GM23338 (cell line): ENCODE data around the gene ARHGEF19. TPM values are rescaled to one million over a fixed set of nuclear protein-coding genes. Genes with fewer than 3 reads are reported as not detected.

ENCODE experiments used
- ATAC-seq: fragments of 200-7000 bp; cut with Tn5 transposase; 3 replicates; pipeline ENCODE4 v1.9.1; 2020
- DNase-seq: peaks from one replicate; pipeline ENCODE4 v3.0.0-alpha.2; 2015; ENCODE audit warnings: low spot score
- H2AFZ ChIP-seq: fragments of 200-600 bp; sonication (generic); 2 replicates; pipeline ENCODE4 v1.8.0; 2016; ENCODE audit warnings: antibody characterized with exemption, mild to moderate bottlenecking, moderate library complexity
- H3F3A ChIP-seq: fragments of 200-600 bp; sonication (generic); replicated peaks from 2 replicates; pipeline ENCODE4 v1.8.0; 2017; ENCODE audit warnings: antibody characterized with exemption, mixed run types, low read depth
- H3K27ac ChIP-seq: fragments of 200-600 bp; sonication (generic); 2 replicates; pipeline ENCODE4 v1.6.1; 2016; ENCODE audit warnings: low read depth
- H3K27me3 ChIP-seq: fragments of 200-600 bp; sonication (generic); 2 replicates; pipeline ENCODE4 v1.8.0; 2016; ENCODE audit warnings: mild to moderate bottlenecking, mixed run types, moderate library complexity; ENCODE audit not compliant: insufficient read depth
- H3K36me3 ChIP-seq: fragments of 200-600 bp; sonication (generic); 2 replicates; pipeline ENCODE4 v1.8.0; 2016; ENCODE audit warnings: mild to moderate bottlenecking; ENCODE audit not compliant: insufficient read depth
- H3K4me1 ChIP-seq: fragments of 200-600 bp; sonication (generic); 2 replicates; pipeline ENCODE4 v1.8.0; 2016; ENCODE audit warnings: mild to moderate bottlenecking, moderate library complexity; ENCODE audit not compliant: insufficient read depth
- H3K4me2 ChIP-seq: fragments of 200-600 bp; sonication (generic); 2 replicates; pipeline ENCODE4 v1.7.1; 2017; ENCODE audit warnings: mixed run types
- H3K4me3 ChIP-seq: fragments of 200-600 bp; sonication (generic); 2 replicates; pipeline ENCODE4 v1.6.1; 2016; ENCODE audit warnings: mixed run types
- H3K79me2 ChIP-seq: fragments of 200-600 bp; sonication (generic); replicated peaks from 2 replicates; pipeline ENCODE4 v1.8.0; 2017; ENCODE audit warnings: mild to moderate bottlenecking; ENCODE audit not compliant: insufficient read depth
- H3K9me2 ChIP-seq: fragments of 200-600 bp; sonication (generic); 2 replicates; pipeline ENCODE4 v1.8.0; 2017; ENCODE audit not compliant: insufficient read depth
- H4K20me1 ChIP-seq: fragments of 200-600 bp; sonication (generic); replicated peaks from 2 replicates; pipeline ENCODE4 v1.8.0; 2017; ENCODE audit warnings: mild to moderate bottlenecking; ENCODE audit not compliant: insufficient read depth
- H3K27ac Mint-ChIP-seq: 2 replicates; pipeline ENCODE4 v1.8.0; 2020; ENCODE audit warnings: inconsistent platforms, mild to moderate bottlenecking, moderate library complexity, mixed read lengths
- H3K27me3 Mint-ChIP-seq: 3 replicates; pipeline ENCODE4 v1.8.0; 2022; ENCODE audit warnings: low read depth, mild to moderate bottlenecking, moderate library complexity, mixed read lengths, inconsistent platforms; ENCODE audit not compliant: insufficient read depth, poor library complexity
- H3K36me3 Mint-ChIP-seq: 3 replicates; pipeline ENCODE4 v1.8.0; 2021; ENCODE audit warnings: low read depth, mild to moderate bottlenecking, inconsistent platforms, moderate library complexity, mixed read lengths
- H3K4me1 Mint-ChIP-seq: 3 replicates; pipeline ENCODE4 v1.8.0; 2020; ENCODE audit warnings: mild to moderate bottlenecking, inconsistent platforms, mixed read lengths
- H3K4me3 Mint-ChIP-seq: 3 replicates; pipeline ENCODE4 v1.8.0; 2021; ENCODE audit warnings: moderate library complexity, mild to moderate bottlenecking, inconsistent platforms, mixed read lengths
- H3K9me3 Mint-ChIP-seq: 3 replicates; pipeline ENCODE4 v1.8.0; 2020; ENCODE audit warnings: moderate library complexity, mild to moderate bottlenecking, inconsistent platforms, mixed read lengths
- CREB1 ChIP-seq: fragments of 250-450 bp; sonication (Bioruptor Pico); IDR thresholded peaks from 2 replicates; pipeline ENCODE4 v1.5.0; 2020; ENCODE audit warnings: low read depth, mild to moderate bottlenecking, moderate library complexity
- ETS1 ChIP-seq: IDR thresholded peaks from 2 replicates; pipeline ENCODE4 v1.6.1; 2016; ENCODE audit warnings: antibody characterized with exemption
- EZH2 ChIP-seq: fragments of 200-600 bp; sonication (generic); IDR thresholded peaks from one replicate; pipeline ENCODE4 v1.8.0; 2017; ENCODE audit warnings: antibody characterized with exemption, mild to moderate bottlenecking, low read depth; ENCODE audit not compliant: unreplicated experiment
- EZH2phosphoT487 ChIP-seq: fragments of 200-600 bp; sonication (generic); IDR thresholded peaks from one replicate; pipeline ENCODE4 v1.8.1; 2018; ENCODE audit warnings: antibody characterized with exemption; ENCODE audit not compliant: unreplicated experiment
- JUNB ChIP-seq: IDR thresholded peaks from one replicate; pipeline ENCODE4 v1.6.1; 2016; ENCODE audit warnings: antibody characterized with exemption; ENCODE audit not compliant: unreplicated experiment
- NANOG ChIP-seq: IDR thresholded peaks from 2 replicates; pipeline ENCODE4 v1.6.1; 2016; ENCODE audit warnings: antibody characterized with exemption, borderline replicate concordance
- POLR2AphosphoS5 ChIP-seq: IDR thresholded peaks from 2 replicates; pipeline ENCODE4 v1.6.1; 2016; ENCODE audit warnings: antibody characterized with exemption, low read depth
- STAT1 ChIP-seq: IDR thresholded peaks from one replicate; pipeline ENCODE4 v1.6.1; 2016; ENCODE audit warnings: antibody characterized with exemption; ENCODE audit not compliant: unreplicated experiment
- ZNF114 ChIP-seq: fragments of 250-450 bp; sonication (Bioruptor Pico); IDR thresholded peaks from 2 replicates; pipeline ENCODE4 v1.5.0; 2020; ENCODE audit warnings: mild to moderate bottlenecking, moderate library complexity
- ZNF331 ChIP-seq: fragments of 250-450 bp; sonication (Bioruptor Pico); IDR thresholded peaks from 2 replicates; pipeline ENCODE4 v1.5.0; 2020; ENCODE audit warnings: low read depth, mild to moderate bottlenecking, moderate library complexity
- polyA plus RNA-seq: library from polyadenylated mRNA; unstranded; fragments of >200 nt; fragmentation: Nextera tagmentation; extraction: Ambion mirVana; gene quantifications from 2 replicates; pipeline ENCODE4 v1.2.1, GENCODE V29; 2016
- total RNA-seq: library from RNA; depleted of rRNA; stranded (reverse); fragments of >200 nt; shearing (Covaris generic); gene quantifications from 2 replicates; pipeline ENCODE4 v1.2.3, GENCODE V29; 2014
- TF ChIP-seq, protein P1 (sequence below): IDR thresholded peaks from one replicate; pipeline ENCODE4 v1.6.1; 2018; ENCODE audit warnings: antibody characterized with exemption; ENCODE audit not compliant: unreplicated experiment
- TF ChIP-seq, protein P2 (sequence below): fragments of 250-450 bp; sonication (Bioruptor Pico); IDR thresholded peaks from 2 replicates; pipeline ENCODE4 v1.5.0; 2020; ENCODE audit warnings: mild to moderate bottlenecking, moderate library complexity
- TF ChIP-seq, protein P3 (sequence below), 2 experiments: fragments of 200-600 bp in 1 of 2; sonication (generic) in 1 of 2; conservative IDR thresholded peaks; 2 replicates each; pipeline versions ENCODE4 v1.5.1 to v1.6.1; 2016 to 2017; ENCODE audit warnings: antibody characterized with exemption in 2 of 2, low read depth in 2 of 2, mild to moderate bottlenecking in 2 of 2, moderate library complexity in 1 of 2

ARHGEF19 gene
- total and polyA plus RNA-seq, 2 experiments from 2014 or later = 19.5 to 46.4 TPM

GRCh38 chr1:16149702-16150488 is 62.6 kb downstream of the ARHGEF19 start:
- H3K27ac Mint-ChIP-seq = no peak overlapping the region
- DNase-seq = no peak

More at GRCh38 chr1:16149702-16150488, 62.6 kb downstream of the ARHGEF19 start:
- H3K27me3 ChIP-seq = no peaks in the 10 kb centered on the region
- peaks cover 39% of the 10 kb centered on the region for H3K36me3 Mint-ChIP-seq
- peaks cover 14% of the 10 kb centered on the region for H3K36me3 ChIP-seq
- no peaks in the 10 kb centered on the region for H3K9me3 Mint-ChIP-seq
- peaks cover 28% of the 10 kb centered on the region for H3K27me3 Mint-ChIP-seq
- H2AFZ ChIP-seq = no peak overlapping the region
- TF ChIP-seq ETS1 (no peak), EZH2 (no peak), EZH2phosphoT487 (no peak), JUNB (no peak), ZNF114 (CRISPR knock-in tag) (no peak), POLR2AphosphoS5 (no peak), STAT1 (no peak), ZNF331 (no peak), CREB1 (CRISPR knock-in tag) (no peak), NANOG (no peak)
- TF ChIP-seq, protein P1, sequence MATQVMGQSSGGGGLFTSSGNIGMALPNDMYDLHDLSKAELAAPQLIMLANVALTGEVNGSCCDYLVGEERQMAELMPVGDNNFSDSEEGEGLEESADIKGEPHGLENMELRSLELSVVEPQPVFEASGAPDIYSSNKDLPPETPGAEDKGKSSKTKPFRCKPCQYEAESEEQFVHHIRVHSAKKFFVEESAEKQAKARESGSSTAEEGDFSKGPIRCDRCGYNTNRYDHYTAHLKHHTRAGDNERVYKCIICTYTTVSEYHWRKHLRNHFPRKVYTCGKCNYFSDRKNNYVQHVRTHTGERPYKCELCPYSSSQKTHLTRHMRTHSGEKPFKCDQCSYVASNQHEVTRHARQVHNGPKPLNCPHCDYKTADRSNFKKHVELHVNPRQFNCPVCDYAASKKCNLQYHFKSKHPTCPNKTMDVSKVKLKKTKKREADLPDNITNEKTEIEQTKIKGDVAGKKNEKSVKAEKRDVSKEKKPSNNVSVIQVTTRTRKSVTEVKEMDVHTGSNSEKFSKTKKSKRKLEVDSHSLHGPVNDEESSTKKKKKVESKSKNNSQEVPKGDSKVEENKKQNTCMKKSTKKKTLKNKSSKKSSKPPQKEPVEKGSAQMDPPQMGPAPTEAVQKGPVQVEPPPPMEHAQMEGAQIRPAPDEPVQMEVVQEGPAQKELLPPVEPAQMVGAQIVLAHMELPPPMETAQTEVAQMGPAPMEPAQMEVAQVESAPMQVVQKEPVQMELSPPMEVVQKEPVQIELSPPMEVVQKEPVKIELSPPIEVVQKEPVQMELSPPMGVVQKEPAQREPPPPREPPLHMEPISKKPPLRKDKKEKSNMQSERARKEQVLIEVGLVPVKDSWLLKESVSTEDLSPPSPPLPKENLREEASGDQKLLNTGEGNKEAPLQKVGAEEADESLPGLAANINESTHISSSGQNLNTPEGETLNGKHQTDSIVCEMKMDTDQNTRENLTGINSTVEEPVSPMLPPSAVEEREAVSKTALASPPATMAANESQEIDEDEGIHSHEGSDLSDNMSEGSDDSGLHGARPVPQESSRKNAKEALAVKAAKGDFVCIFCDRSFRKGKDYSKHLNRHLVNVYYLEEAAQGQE = no peak
- TF ChIP-seq, protein P2, sequence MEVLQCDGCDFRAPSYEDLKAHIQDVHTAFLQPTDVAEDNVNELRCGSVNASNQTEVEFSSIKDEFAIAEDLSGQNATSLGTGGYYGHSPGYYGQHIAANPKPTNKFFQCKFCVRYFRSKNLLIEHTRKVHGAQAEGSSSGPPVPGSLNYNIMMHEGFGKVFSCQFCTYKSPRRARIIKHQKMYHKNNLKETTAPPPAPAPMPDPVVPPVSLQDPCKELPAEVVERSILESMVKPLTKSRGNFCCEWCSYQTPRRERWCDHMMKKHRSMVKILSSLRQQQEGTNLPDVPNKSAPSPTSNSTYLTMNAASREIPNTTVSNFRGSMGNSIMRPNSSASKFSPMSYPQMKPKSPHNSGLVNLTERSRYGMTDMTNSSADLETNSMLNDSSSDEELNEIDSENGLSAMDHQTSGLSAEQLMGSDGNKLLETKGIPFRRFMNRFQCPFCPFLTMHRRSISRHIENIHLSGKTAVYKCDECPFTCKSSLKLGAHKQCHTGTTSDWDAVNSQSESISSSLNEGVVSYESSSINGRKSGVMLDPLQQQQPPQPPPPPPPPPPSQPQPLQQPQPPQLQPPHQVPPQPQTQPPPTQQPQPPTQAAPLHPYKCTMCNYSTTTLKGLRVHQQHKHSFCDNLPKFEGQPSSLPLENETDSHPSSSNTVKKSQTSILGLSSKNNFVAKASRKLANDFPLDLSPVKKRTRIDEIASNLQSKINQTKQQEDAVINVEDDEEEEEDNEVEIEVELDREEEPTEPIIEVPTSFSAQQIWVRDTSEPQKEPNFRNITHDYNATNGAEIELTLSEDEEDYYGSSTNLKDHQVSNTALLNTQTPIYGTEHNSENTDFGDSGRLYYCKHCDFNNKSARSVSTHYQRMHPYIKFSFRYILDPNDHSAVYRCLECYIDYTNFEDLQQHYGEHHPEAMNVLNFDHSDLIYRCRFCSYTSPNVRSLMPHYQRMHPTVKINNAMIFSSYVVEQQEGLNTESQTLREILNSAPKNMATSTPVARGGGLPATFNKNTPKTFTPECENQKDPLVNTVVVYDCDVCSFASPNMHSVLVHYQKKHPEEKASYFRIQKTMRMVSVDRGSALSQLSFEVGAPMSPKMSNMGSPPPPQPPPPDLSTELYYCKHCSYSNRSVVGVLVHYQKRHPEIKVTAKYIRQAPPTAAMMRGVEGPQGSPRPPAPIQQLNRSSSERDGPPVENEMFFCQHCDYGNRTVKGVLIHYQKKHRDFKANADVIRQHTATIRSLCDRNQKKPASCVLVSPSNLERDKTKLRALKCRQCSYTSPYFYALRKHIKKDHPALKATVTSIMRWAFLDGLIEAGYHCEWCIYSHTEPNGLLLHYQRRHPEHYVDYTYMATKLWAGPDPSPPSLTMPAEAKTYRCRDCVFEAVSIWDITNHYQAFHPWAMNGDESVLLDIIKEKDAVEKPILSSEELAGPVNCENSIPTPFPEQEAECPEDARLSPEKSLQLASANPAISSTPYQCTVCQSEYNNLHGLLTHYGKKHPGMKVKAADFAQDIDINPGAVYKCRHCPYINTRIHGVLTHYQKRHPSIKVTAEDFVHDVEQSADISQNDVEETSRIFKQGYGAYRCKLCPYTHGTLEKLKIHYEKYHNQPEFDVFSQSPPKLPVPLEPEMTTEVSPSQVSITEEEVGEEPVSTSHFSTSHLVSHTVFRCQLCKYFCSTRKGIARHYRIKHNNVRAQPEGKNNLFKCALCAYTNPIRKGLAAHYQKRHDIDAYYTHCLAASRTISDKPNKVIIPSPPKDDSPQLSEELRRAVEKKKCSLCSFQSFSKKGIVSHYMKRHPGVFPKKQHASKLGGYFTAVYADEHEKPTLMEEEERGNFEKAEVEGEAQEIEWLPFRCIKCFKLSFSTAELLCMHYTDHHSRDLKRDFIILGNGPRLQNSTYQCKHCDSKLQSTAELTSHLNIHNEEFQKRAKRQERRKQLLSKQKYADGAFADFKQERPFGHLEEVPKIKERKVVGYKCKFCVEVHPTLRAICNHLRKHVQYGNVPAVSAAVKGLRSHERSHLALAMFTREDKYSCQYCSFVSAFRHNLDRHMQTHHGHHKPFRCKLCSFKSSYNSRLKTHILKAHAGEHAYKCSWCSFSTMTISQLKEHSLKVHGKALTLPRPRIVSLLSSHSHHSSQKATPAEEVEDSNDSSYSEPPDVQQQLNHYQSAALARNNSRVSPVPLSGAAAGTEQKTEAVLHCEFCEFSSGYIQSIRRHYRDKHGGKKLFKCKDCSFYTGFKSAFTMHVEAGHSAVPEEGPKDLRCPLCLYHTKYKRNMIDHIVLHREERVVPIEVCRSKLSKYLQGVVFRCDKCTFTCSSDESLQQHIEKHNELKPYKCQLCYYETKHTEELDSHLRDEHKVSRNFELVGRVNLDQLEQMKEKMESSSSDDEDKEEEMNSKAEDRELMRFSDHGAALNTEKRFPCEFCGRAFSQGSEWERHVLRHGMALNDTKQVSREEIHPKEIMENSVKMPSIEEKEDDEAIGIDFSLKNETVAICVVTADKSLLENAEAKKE = no peak
- TF ChIP-seq, protein P3, sequence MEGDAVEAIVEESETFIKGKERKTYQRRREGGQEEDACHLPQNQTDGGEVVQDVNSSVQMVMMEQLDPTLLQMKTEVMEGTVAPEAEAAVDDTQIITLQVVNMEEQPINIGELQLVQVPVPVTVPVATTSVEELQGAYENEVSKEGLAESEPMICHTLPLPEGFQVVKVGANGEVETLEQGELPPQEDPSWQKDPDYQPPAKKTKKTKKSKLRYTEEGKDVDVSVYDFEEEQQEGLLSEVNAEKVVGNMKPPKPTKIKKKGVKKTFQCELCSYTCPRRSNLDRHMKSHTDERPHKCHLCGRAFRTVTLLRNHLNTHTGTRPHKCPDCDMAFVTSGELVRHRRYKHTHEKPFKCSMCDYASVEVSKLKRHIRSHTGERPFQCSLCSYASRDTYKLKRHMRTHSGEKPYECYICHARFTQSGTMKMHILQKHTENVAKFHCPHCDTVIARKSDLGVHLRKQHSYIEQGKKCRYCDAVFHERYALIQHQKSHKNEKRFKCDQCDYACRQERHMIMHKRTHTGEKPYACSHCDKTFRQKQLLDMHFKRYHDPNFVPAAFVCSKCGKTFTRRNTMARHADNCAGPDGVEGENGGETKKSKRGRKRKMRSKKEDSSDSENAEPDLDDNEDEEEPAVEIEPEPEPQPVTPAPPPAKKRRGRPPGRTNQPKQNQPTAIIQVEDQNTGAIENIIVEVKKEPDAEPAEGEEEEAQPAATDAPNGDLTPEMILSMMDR (conservative IDR thresholded peaks at IDR 0.05; ENCODE audit: low read depth in 2 of 2) = no peak
- ATAC-seq = no peak
- no peak overlapping the region for H3K27ac ChIP-seq
- H4K20me1 ChIP-seq = peaks cover 11% of the 10 kb centered on the region
- H3K4me1 ChIP-seq = peaks cover 61% of the 10 kb centered on the region
- H3K4me1 Mint-ChIP-seq = peaks cover 65% of the 10 kb centered on the region
- peaks cover 81% of the 10 kb centered on the region for H3K79me2 ChIP-seq
- H3K4me2 ChIP-seq = no peak overlapping the region
- H3K4me3 Mint-ChIP-seq = no peak overlapping the region
- no peaks in the 10 kb centered on the region for H3K9me2 ChIP-seq
- peaks cover 22% of the 10 kb centered on the region for H3F3A ChIP-seq
- H3K4me3 ChIP-seq = no peak overlapping the region
